Trophoblast cell (in vitro differentiated cells and primary cell): ENCODE results near the gene KCNQ1.

Experiments used
- DNase-seq, 2 donors: peaks; one replicate each; pipeline ENCODE4 v3.0.0-alpha.2; 2016
- H2AFZ ChIP-seq: 2 replicates; pipeline ENCODE4 v1.6.1; 2013; ENCODE audit warnings: low read length, moderate library complexity, mild to moderate bottlenecking; ENCODE audit not compliant: insufficient read depth, poor library complexity
- H2AK5ac ChIP-seq: 2 replicates; pipeline ENCODE4 v1.6.1; 2013; ENCODE audit warnings: mild to moderate bottlenecking, low read length
- H2BK120ac ChIP-seq: 2 replicates; pipeline ENCODE4 v1.6.1; 2013; ENCODE audit warnings: low read length, mild to moderate bottlenecking, moderate library complexity; ENCODE audit not compliant: insufficient read depth, poor library complexity
- H2BK12ac ChIP-seq: 2 replicates; pipeline ENCODE4 v1.6.1; 2013; ENCODE audit warnings: mild to moderate bottlenecking, low read length, moderate library complexity
- H2BK5ac ChIP-seq: 2 replicates; pipeline ENCODE4 v1.6.1; 2013; ENCODE audit warnings: low read length, low read depth, moderate library complexity, mild to moderate bottlenecking; ENCODE audit not compliant: poor library complexity
- H3K14ac ChIP-seq: 2 replicates; pipeline ENCODE4 v1.6.1; 2013; ENCODE audit warnings: mild to moderate bottlenecking, low read length
- H3K18ac ChIP-seq: 2 replicates; pipeline ENCODE4 v1.6.1; 2013; ENCODE audit warnings: mild to moderate bottlenecking, low read length
- H3K23ac ChIP-seq: 2 replicates; pipeline ENCODE4 v1.6.1; 2013; ENCODE audit warnings: low read length
- H3K27ac ChIP-seq: 2 replicates; pipeline ENCODE4 v1.5.1; 2013; ENCODE audit warnings: low read depth, mild to moderate bottlenecking, inconsistent platforms, low read length, moderate library complexity
- H3K27me3 ChIP-seq: 2 replicates; pipeline ENCODE4 v1.6.1; 2013; ENCODE audit warnings: inconsistent platforms, mild to moderate bottlenecking, low read length, moderate library complexity; ENCODE audit not compliant: insufficient read depth
- H3K36me3 ChIP-seq, 2 experiments: 1 replicate in 1 of 2; 2 replicates in 1 of 2; pipeline ENCODE4 v1.6.1; 2013; ENCODE audit warnings: low read length in 2 of 2, mild to moderate bottlenecking in 2 of 2, moderate library complexity in 1 of 2; ENCODE audit not compliant: insufficient read depth in 2 of 2, control insufficient read depth in 1 of 2
- H3K4ac ChIP-seq: 2 replicates; pipeline ENCODE4 v1.6.1; 2013; ENCODE audit warnings: low read depth, mild to moderate bottlenecking, low read length, moderate library complexity
- H3K4me1 ChIP-seq, 2 experiments: 1 replicate in 1 of 2; 2 replicates in 1 of 2; pipeline ENCODE4 v1.6.1; 2013; ENCODE audit warnings: low read length in 2 of 2, mild to moderate bottlenecking in 2 of 2, moderate library complexity in 1 of 2; ENCODE audit not compliant: insufficient read depth in 2 of 2, control insufficient read depth in 1 of 2
- H3K4me2 ChIP-seq: 2 replicates; pipeline ENCODE4 v1.6.1; 2013; ENCODE audit warnings: inconsistent platforms, mild to moderate bottlenecking, low read length, moderate library complexity
- H3K4me3 ChIP-seq: 2 replicates; pipeline ENCODE4 v1.5.1; 2013; ENCODE audit warnings: mild to moderate bottlenecking, low read depth, low read length, inconsistent platforms
- H3K79me1 ChIP-seq: one replicate; pipeline ENCODE4 v1.6.1; 2013; ENCODE audit warnings: low read length
- H3K79me2 ChIP-seq: 2 replicates; pipeline ENCODE4 v1.6.1; 2013; ENCODE audit warnings: low read length, mild to moderate bottlenecking; ENCODE audit not compliant: control insufficient read depth, insufficient read depth, poor library complexity
- H3K9ac ChIP-seq: 2 replicates; pipeline ENCODE4 v1.6.1; 2013; ENCODE audit warnings: mild to moderate bottlenecking, low read length
- H3K9me3 ChIP-seq: 2 replicates; pipeline ENCODE4 v1.6.1; 2013; ENCODE audit warnings: low read depth, mild to moderate bottlenecking, control low read depth, inconsistent platforms, low read length; ENCODE audit not compliant: insufficient read depth
- H4K12ac ChIP-seq: 2 replicates; pipeline ENCODE4 v1.6.1; 2013; ENCODE audit warnings: low read depth, mild to moderate bottlenecking, low read length, moderate library complexity
- H4K8ac ChIP-seq: 2 replicates; pipeline ENCODE4 v1.6.1; 2013; ENCODE audit warnings: low read depth, mild to moderate bottlenecking, low read length, moderate library complexity
- H4K91ac ChIP-seq: one replicate; pipeline ENCODE4 v1.6.1; 2013; ENCODE audit warnings: low read depth, mild to moderate bottlenecking, low read length, moderate library complexity
- WGBS: extraction: QIAGEN DNeasy Blood & Tissue Kit; methylation state at CpG from one replicate; pipeline ENCODE4 v1.1.7; 2013; ENCODE audit warnings: missing lambda C conversion rate; ENCODE audit not compliant: insufficient read length, insufficient coverage; ENCODE audit errors: extremely low coverage; 5-methylcytosine and 5-hydroxymethylcytosine counted together

KCNQ1 gene

GRCh38 chr11:2467695-2468055 lies 22.9 kb downstream of the KCNQ1 start:
- Histone ChIP-seq H2BK120ac (no peak overlapping the region), H2BK5ac (no peak overlapping the region), H3K9ac (no peak overlapping the region), H4K12ac (no peak overlapping the region), H4K91ac (no peak overlapping the region), H3K9me3 (peaks cover 9% of the 10 kb centered on the region), H2BK12ac (no peak overlapping the region), H3K79me2 (no peaks in the 10 kb centered on the region), H2AK5ac (no peak overlapping the region), H4K8ac (no peak overlapping the region), H3K23ac (no peak overlapping the region), H3K4me1 (no peaks in the 10 kb centered on the region), H3K79me1 (no peaks in the 10 kb centered on the region), H3K4me2 (no peak overlapping the region), H3K4ac (no peak overlapping the region), H3K14ac (no peak overlapping the region), H3K27me3 (no peaks in the 10 kb centered on the region), H2AFZ (no peak overlapping the region), H3K27ac (no peak overlapping the region), H3K4me3 (no peak overlapping the region), H3K36me3 (no peaks in the 10 kb centered on the region), H3K18ac (no peak overlapping the region)
- no CpG with 5 or more reads among the region's 7 CpGs for WGBS
- DNase-seq, result no peak

- no peak overlapping the region for H3K18ac ChIP-seq
- H3K4me3 ChIP-seq, result no peak overlapping the region
- no peak overlapping the region for H3K27ac ChIP-seq
- no peaks in the 10 kb centered on the region for H3K79me2 ChIP-seq
- H2AFZ ChIP-seq, result no peak overlapping the region
- no peaks in the 10 kb centered on the region for H3K27me3 ChIP-seq
- H3K4me2 ChIP-seq, result no peak overlapping the region
- no peak overlapping the region for H3K4ac ChIP-seq
- no peaks in the 10 kb centered on the region for H3K79me1 ChIP-seq
- no peak overlapping the region for H4K8ac ChIP-seq
- H4K12ac ChIP-seq, result no peak overlapping the region
- H2BK5ac ChIP-seq, result no peak overlapping the region
- H3K14ac ChIP-seq, result no peak overlapping the region
- H2BK120ac ChIP-seq, result no peak overlapping the region
- no peak overlapping the region for H2AK5ac ChIP-seq
- DNase-seq, result no peak
- no peak overlapping the region for H2BK12ac ChIP-seq
- H4K91ac ChIP-seq, result no peak overlapping the region
- no peak overlapping the region for H3K23ac ChIP-seq
- WGBS, result no CpG with 5 or more reads among the region's 21 CpGs
- H3K9ac ChIP-seq, result no peak overlapping the region
- H3K4me1 ChIP-seq, result no peaks in the 10 kb centered on the region
- H3K36me3 ChIP-seq, result no peaks in the 10 kb centered on the region
- peaks cover 9% of the 10 kb centered on the region for H3K9me3 ChIP-seq
These were observed 23.8 kb downstream of the KCNQ1 start for GRCh38 chr11:2468363-2469235.

GRCh38 chr11:2470495-2470894 lies 25.7 kb downstream of the KCNQ1 start:
- Histone ChIP-seq H3K4me1 (no peaks in the 10 kb centered on the region), H2BK5ac (no peak overlapping the region), H3K36me3 (no peaks in the 10 kb centered on the region), H3K79me2 (no peaks in the 10 kb centered on the region), H3K27me3 (no peaks in the 10 kb centered on the region), H4K8ac (no peak overlapping the region), H2AFZ (no peak overlapping the region), H3K79me1 (no peaks in the 10 kb centered on the region), H3K27ac (no peak overlapping the region), H2BK12ac (no peak overlapping the region), H2BK120ac (no peak overlapping the region), H3K9me3 (peaks cover 9% of the 10 kb centered on the region), H3K4ac (no peak overlapping the region), H3K14ac (no peak overlapping the region), H3K23ac (no peak overlapping the region), H3K18ac (no peak overlapping the region), H3K9ac (no peak overlapping the region), H4K91ac (no peak overlapping the region), H3K4me2 (no peak overlapping the region), H3K4me3 (no peak overlapping the region), H2AK5ac (no peak overlapping the region), H4K12ac (no peak overlapping the region)
- WGBS, result no CpG with 5 or more reads among the region's 7 CpGs
- DNase-seq, result no peak

- no peak overlapping the region for H4K91ac ChIP-seq
These were observed 26.4 kb downstream of the KCNQ1 start for GRCh38 chr11:2471048-2471803.

More at GRCh38 chr11:2471048-2471803, 26.4 kb downstream of the KCNQ1 start:
- Histone ChIP-seq H3K27ac (no peak overlapping the region), H3K36me3 (no peaks in the 10 kb centered on the region), H2BK5ac (no peak overlapping the region), H3K4ac (no peak overlapping the region), H3K79me1 (no peaks in the 10 kb centered on the region), H3K9ac (peak overlapping the region; percentile 27), H3K18ac (no peak overlapping the region), H3K9me3 (peaks cover 9% of the 10 kb centered on the region), H2AFZ (no peak overlapping the region), H3K23ac (peak overlapping the region; percentile 23), H4K12ac (no peak overlapping the region), H2BK120ac (no peak overlapping the region), H2AK5ac (no peak overlapping the region), H3K27me3 (no peaks in the 10 kb centered on the region), H2BK12ac (no peak overlapping the region), H3K14ac (no peak overlapping the region), H3K79me2 (no peaks in the 10 kb centered on the region), H3K4me3 (peak overlapping the region; percentile 34), H3K4me1 (no peaks in the 10 kb centered on the region), H3K4me2 (no peak overlapping the region), H4K8ac (no peak overlapping the region)
- no CpG with 5 or more reads among the region's 17 CpGs for WGBS
- no peak for DNase-seq
